Gastroesophageal sphincter (tissue), 4 donors: ENCODE data around the gene STON2. TPM values are rescaled to one million over a fixed set of nuclear protein-coding genes. Genes with fewer than 3 reads are reported as not detected.

Experiments used
- ATAC-seq: fragments of 150-250 bp; one replicate; pipeline ENCODE4 v1.9.1; 2016; ENCODE audit warnings: mild to moderate bottlenecking, moderate library complexity
- H3K27ac ChIP-seq, 4 donors: fragments of 200-600 bp; sonication (generic) in 3 of 4; 1 replicate in 3 of 4; 2 replicates in 1 of 4; pipeline ENCODE4 v1.5.1; 2016 to 2019
- H3K27me3 ChIP-seq: fragments of 200-600 bp; sonication (generic); one replicate; pipeline ENCODE4 v1.5.1; 2019
- H3K36me3 ChIP-seq, 2 donors: fragments of 200-600 bp; sonication (generic); one replicate each; pipeline ENCODE4 v1.5.1; 2019; ENCODE audit warnings: control low read depth in 1 of 2
- H3K4me1 ChIP-seq, 3 donors: fragments of 200-600 bp; sonication (generic); 1 replicate in 2 of 3; 2 replicates in 1 of 3; pipeline ENCODE4 v1.5.1; 2016 to 2019; ENCODE audit warnings: control low read depth in 2 of 3
- H3K4me3 ChIP-seq, 2 donors: fragments of 200-600 bp; sonication (generic); one replicate each; pipeline ENCODE4 v1.5.1; 2019; ENCODE audit warnings: mild to moderate bottlenecking in 1 of 2, moderate library complexity in 1 of 2
- H3K9me3 ChIP-seq, 3 donors: fragments of 200-600 bp; sonication (generic); one replicate each; pipeline ENCODE4 v1.5.1; 2017 to 2019; ENCODE audit warnings: control low read depth in 2 of 3
- EP300 ChIP-seq: sonication (generic); formaldehyde crosslinking; IDR thresholded peaks from one replicate; pipeline ENCODE4 v1.6.1; 2017; ENCODE audit warnings: antibody characterized with exemption, mild to moderate bottlenecking
- POLR2A ChIP-seq, 2 donors: fragments of 450-650 bp; IDR thresholded peaks; one replicate each; pipeline ENCODE4 v1.6.1; 2017; ENCODE audit warnings: antibody characterized with exemption in 2 of 2, mild to moderate bottlenecking in 2 of 2, moderate library complexity in 1 of 2
- POLR2AphosphoS5 ChIP-seq: sonication (generic); formaldehyde crosslinking; IDR thresholded peaks from one replicate; pipeline ENCODE4 v1.6.1; 2017; ENCODE audit warnings: antibody characterized with exemption
- WGBS, 2 donors: methylation state at CpG; one replicate each; pipeline ENCODE4 v1.1.5; 2018; ENCODE audit warnings: low coverage in 1 of 2; 5-methylcytosine and 5-hydroxymethylcytosine counted together
- total RNA-seq, 4 donors: library from RNA; depleted of rRNA; stranded (reverse); fragments of >200 nt; gene quantifications; one replicate each; pipeline ENCODE4 v1.1.0, GENCODE V29; 2016
- TF ChIP-seq, protein P1 (sequence below), 4 experiments: fragments of 200-600 bp in 2 of 4; fragments of 450-650 bp in 2 of 4; sonication (generic) in 1 of 4; IDR thresholded peaks; one replicate each; pipeline ENCODE4 v1.5.1; 2017 to 2019; ENCODE audit warnings: antibody characterized with exemption in 4 of 4, mild to moderate bottlenecking in 2 of 4, moderate library complexity in 2 of 4

The STON2 gene
- total RNA-seq, 4 donors from 2014 or later, result 2.8 to 11.6 (median 11.5) TPM

GRCh38 chr14:81388336-81388735 lies 11.8 kb downstream of the STON2 start:
- Histone ChIP-seq H3K4me3 (no peak overlapping the region), H3K27me3 (no peaks in the 10 kb centered on the region), H3K27ac (no peak overlapping the region), H3K9me3 (no peaks in the 10 kb centered on the region), H3K36me3 (no peaks in the 10 kb centered on the region), H3K4me1 (no peaks in the 10 kb centered on the region)
- ATAC-seq, result no peak
- WGBS, 2 donors, result 82 to 94% methylated on average over 2 of the region's 2 CpGs
- TF ChIP-seq EP300 (no peak), POLR2AphosphoS5 (no peak), POLR2A (IDR thresholded peaks at IDR 0.05) (no peak)
- TF ChIP-seq, protein P1, sequence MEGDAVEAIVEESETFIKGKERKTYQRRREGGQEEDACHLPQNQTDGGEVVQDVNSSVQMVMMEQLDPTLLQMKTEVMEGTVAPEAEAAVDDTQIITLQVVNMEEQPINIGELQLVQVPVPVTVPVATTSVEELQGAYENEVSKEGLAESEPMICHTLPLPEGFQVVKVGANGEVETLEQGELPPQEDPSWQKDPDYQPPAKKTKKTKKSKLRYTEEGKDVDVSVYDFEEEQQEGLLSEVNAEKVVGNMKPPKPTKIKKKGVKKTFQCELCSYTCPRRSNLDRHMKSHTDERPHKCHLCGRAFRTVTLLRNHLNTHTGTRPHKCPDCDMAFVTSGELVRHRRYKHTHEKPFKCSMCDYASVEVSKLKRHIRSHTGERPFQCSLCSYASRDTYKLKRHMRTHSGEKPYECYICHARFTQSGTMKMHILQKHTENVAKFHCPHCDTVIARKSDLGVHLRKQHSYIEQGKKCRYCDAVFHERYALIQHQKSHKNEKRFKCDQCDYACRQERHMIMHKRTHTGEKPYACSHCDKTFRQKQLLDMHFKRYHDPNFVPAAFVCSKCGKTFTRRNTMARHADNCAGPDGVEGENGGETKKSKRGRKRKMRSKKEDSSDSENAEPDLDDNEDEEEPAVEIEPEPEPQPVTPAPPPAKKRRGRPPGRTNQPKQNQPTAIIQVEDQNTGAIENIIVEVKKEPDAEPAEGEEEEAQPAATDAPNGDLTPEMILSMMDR (IDR thresholded peaks at IDR 0.05), result no peak

DNA sequence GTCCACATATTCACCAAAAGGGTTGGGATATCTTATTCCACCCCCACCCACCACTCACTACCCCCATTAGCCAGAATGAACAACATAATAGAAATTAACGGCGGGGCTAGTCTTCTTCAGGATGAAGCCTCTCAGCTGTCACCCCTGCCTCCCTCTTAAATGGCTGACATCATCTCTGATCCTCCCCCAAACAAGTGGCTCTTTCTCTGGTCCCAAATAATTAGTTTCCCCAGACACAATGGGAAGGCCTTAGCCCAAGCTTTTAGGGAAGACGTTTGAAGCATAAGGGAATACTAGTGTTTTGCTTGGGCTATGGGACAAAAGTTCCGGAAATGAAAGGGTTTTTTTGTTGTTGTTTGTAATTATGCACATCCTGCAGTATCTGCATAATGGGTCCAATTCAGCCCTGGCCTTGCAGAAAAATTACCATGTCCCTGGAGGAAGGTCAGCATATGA lies 13.8 kb downstream of the STON2 start:
- Histone ChIP-seq H3K4me3 (no peak overlapping the region), H3K36me3 (no peaks in the 10 kb centered on the region), H3K4me1 (no peaks in the 10 kb centered on the region), H3K27ac (no peak overlapping the region), H3K27me3 (no peaks in the 10 kb centered on the region), H3K9me3 (no peaks in the 10 kb centered on the region)
- no peak for TF ChIP-seq POLR2A (IDR thresholded peaks at IDR 0.05)
- TF ChIP-seq, protein P1 (IDR thresholded peaks at IDR 0.05), result no peak
- TF ChIP-seq POLR2AphosphoS5, result no peak
- no peak for TF ChIP-seq EP300
- no peak for ATAC-seq
- WGBS, 2 donors, result 29 to 55% methylated on average over 2 to 4 of the region's 4 CpGs

- no peaks in the 10 kb centered on the region for H3K36me3 ChIP-seq
- ATAC-seq, result no peak
- H3K27me3 ChIP-seq, result no peaks in the 10 kb centered on the region
- TF ChIP-seq POLR2A (IDR thresholded peaks at IDR 0.05), result no peak
- TF ChIP-seq, protein P1 (IDR thresholded peaks at IDR 0.05), result no peak
- no peak for TF ChIP-seq POLR2AphosphoS5
- TF ChIP-seq EP300, result no peak
- 55 to 73% methylated on average over 2 to 7 of the region's 7 CpGs for WGBS, 2 donors
- H3K9me3 ChIP-seq, result no peaks in the 10 kb centered on the region
- H3K4me3 ChIP-seq, result no peak overlapping the region
- no peaks in the 10 kb centered on the region for H3K4me1 ChIP-seq
- no peak overlapping the region for H3K27ac ChIP-seq
These were observed 14.2 kb downstream of the STON2 start for GRCh38 chr14:81385886-81386285.

- Histone ChIP-seq H3K9me3 (no peaks in the 10 kb centered on the region), H3K4me1 (no peaks in the 10 kb centered on the region), H3K27me3 (no peaks in the 10 kb centered on the region), H3K4me3 (no peak overlapping the region), H3K27ac (no peak overlapping the region), H3K36me3 (no peaks in the 10 kb centered on the region)
- no peak for TF ChIP-seq EP300
- no peak for TF ChIP-seq POLR2AphosphoS5
- TF ChIP-seq POLR2A (IDR thresholded peaks at IDR 0.05), result no peak
- TF ChIP-seq, protein P1 (IDR thresholded peaks at IDR 0.05), result no peak
- ATAC-seq, result no peak
- 76 to 100% methylated on average over 1 of the region's 1 CpG for WGBS, 2 donors
These were observed 14.7 kb downstream of the STON2 start for GRCh38 chr14:81385419-81385818.

- peak; percentile 86 for ATAC-seq
- no peaks in the 10 kb centered on the region for H3K36me3 ChIP-seq
- H3K4me1 ChIP-seq, result no peaks in the 10 kb centered on the region
- H3K27ac ChIP-seq, result no peak overlapping the region
- no peaks in the 10 kb centered on the region for H3K9me3 ChIP-seq
- TF ChIP-seq POLR2AphosphoS5, result no peak
- TF ChIP-seq, protein P1 (IDR thresholded peaks at IDR 0.05), result no peak
- no peak for TF ChIP-seq EP300
- no peak for TF ChIP-seq POLR2A (IDR thresholded peaks at IDR 0.05)
- H3K27me3 ChIP-seq, result no peaks in the 10 kb centered on the region
- 31% methylated on average over 1 of the region's 1 CpG; no CpG with 5 or more reads in 1 of the 2 donors for WGBS, 2 donors
- no peak overlapping the region for H3K4me3 ChIP-seq
These were observed 15.2 kb downstream of the STON2 start for GRCh38 chr14:81384900-81385299.
